Mesendoderm (in vitro differentiated cells): ENCODE data around the gene ARHGDIA.
"Not testable (repeated sequence)": the region's sequence is repeated elsewhere in the genome, so short reads cannot be mapped to it uniquely, and the experiment has no call there.

Experiments used
- DNase-seq: peaks from one replicate; pipeline ENCODE4 v3.0.0; 2013
- H2AK5ac ChIP-seq: 2 replicates; pipeline ENCODE4 v1.6.1; 2013; ENCODE audit warnings: low read length, inconsistent platforms
- H2BK120ac ChIP-seq: 2 replicates; pipeline ENCODE4 v1.6.1; 2013; ENCODE audit warnings: low read depth, mild to moderate bottlenecking, low read length, moderate library complexity, mixed read lengths
- H2BK15ac ChIP-seq: replicated peaks from 2 replicates; pipeline ENCODE4 v1.6.1; 2013; ENCODE audit warnings: low read depth, mild to moderate bottlenecking, moderate library complexity
- H2BK5ac ChIP-seq: 2 replicates; pipeline ENCODE4 v1.6.1; 2013; ENCODE audit warnings: low read length, inconsistent platforms
- H3K18ac ChIP-seq: 2 replicates; pipeline ENCODE4 v1.6.1; 2013; ENCODE audit warnings: mild to moderate bottlenecking, low read length, mixed read lengths
- H3K23ac ChIP-seq: one replicate; pipeline ENCODE4 v1.6.1; 2013; ENCODE audit warnings: low read length
- H3K27ac ChIP-seq: 2 replicates; pipeline ENCODE4 v1.5.1; 2013; ENCODE audit warnings: low read depth, mild to moderate bottlenecking, inconsistent platforms, low read length, moderate library complexity
- H3K27me3 ChIP-seq: 2 replicates; pipeline ENCODE4 v1.6.1; 2013; ENCODE audit warnings: low read length, control low read depth, mild to moderate bottlenecking, inconsistent platforms; ENCODE audit not compliant: insufficient read depth, poor library complexity
- H3K36me3 ChIP-seq: 2 replicates; pipeline ENCODE4 v1.6.1; 2013; ENCODE audit warnings: low read length, inconsistent platforms; ENCODE audit not compliant: control insufficient read depth, insufficient read depth
- H3K4ac ChIP-seq: one replicate; pipeline ENCODE4 v1.6.1; 2013; ENCODE audit warnings: low read depth, mild to moderate bottlenecking, low read length, moderate library complexity
- H3K4me1 ChIP-seq: 2 replicates; pipeline ENCODE4 v1.6.1; 2013; ENCODE audit warnings: low read depth, low read length, inconsistent platforms; ENCODE audit not compliant: control insufficient read depth
- H3K4me2 ChIP-seq: 2 replicates; pipeline ENCODE4 v1.6.1; 2013; ENCODE audit warnings: low read length
- H3K4me3 ChIP-seq: 2 replicates; pipeline ENCODE4 v1.5.1; 2013; ENCODE audit warnings: mild to moderate bottlenecking, low read length
- H3K56ac ChIP-seq: one replicate; pipeline ENCODE4 v1.6.1; 2013; ENCODE audit warnings: low read length
- H3K79me1 ChIP-seq: 2 replicates; pipeline ENCODE4 v1.6.1; 2013; ENCODE audit warnings: low read length, inconsistent platforms
- H3K79me2 ChIP-seq: 2 replicates; pipeline ENCODE4 v1.6.1; 2013; ENCODE audit warnings: mild to moderate bottlenecking, low read length; ENCODE audit not compliant: control insufficient read depth, insufficient read depth
- H3K9ac ChIP-seq: 2 replicates; pipeline ENCODE4 v1.6.1; 2013; ENCODE audit warnings: low read length, inconsistent platforms
- H4K5ac ChIP-seq: one replicate; pipeline ENCODE4 v1.6.1; 2013; ENCODE audit warnings: low read length
- H4K8ac ChIP-seq: one replicate; pipeline ENCODE4 v1.6.1; 2013; ENCODE audit warnings: low read depth, mild to moderate bottlenecking, control low read depth, low read length, moderate library complexity
- WGBS: extraction: QIAGEN DNeasy Blood & Tissue Kit; methylation state at CpG from one replicate; pipeline ENCODE4 v1.1.7; 2013; ENCODE audit warnings: low lambda C conversion rate, missing lambda C conversion rate; ENCODE audit not compliant: insufficient coverage; ENCODE audit errors: extremely low coverage; 5-methylcytosine and 5-hydroxymethylcytosine counted together

The ARHGDIA gene

DNA sequence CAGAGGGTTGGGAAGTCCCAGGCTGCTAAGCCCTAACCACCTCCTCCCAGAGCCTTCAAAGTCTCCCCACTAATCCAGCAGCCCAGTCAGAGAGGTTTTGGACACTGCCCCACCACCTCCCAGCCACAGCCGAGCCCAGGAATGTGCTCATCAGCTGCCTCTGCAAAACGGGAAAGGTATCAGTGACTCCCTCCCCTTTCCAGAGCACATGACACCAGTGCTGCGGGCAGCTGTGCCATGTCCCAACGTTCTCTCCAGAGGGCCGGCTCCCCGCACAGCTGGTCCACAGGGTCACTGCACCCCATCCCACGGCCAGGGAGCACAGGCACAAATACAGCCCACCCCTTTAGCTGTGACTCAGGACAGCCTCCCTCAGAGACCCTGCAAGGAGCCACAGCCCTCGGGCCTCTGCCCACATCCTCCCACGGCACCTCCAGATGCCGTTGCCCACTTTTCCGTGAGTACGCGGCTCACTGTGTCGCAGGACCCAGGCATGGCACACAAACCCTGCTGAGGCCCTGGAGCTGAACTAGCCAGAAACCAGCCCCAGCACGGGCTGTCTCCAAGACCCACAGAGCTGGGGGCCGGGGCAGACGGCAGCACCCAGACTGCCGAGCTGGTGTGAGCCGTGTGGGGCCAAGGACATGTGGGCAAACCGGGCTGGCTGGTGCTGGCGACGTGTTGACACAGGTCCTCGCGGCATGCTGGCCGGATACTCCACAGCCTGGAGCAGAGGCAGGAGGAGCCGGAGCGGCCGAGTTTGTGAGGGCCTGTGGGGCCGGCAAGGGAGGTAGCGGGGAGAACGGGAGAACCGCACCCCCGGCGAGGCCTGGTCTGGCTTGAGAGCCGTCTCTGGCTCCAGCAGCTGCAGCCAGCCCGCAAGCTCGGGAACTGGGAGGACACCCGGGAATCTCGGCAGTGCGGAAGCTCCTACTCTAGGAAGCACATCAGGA, 30.0 kb downstream of the ARHGDIA start:
- Histone ChIP-seq H3K4me3 (no peak overlapping the region), H3K27me3 (no peaks in the 10 kb centered on the region), H3K9ac (no peak overlapping the region), H2BK15ac (no peak overlapping the region), H4K5ac (no peak overlapping the region), H3K36me3 (peaks cover 12% of the 10 kb centered on the region), H2BK120ac (no peak overlapping the region), H3K27ac (no peak overlapping the region), H2BK5ac (no peak overlapping the region), H2AK5ac (no peak overlapping the region), H3K18ac (no peak overlapping the region), H3K4ac (no peak overlapping the region), H3K79me2 (no peaks in the 10 kb centered on the region), H3K56ac (no peak overlapping the region), H3K23ac (no peak overlapping the region), H3K79me1 (no peaks in the 10 kb centered on the region), H4K8ac (no peak overlapping the region), H3K4me1 (no peaks in the 10 kb centered on the region), H3K4me2 (no peak overlapping the region)
- no CpG with 5 or more reads among the region's 40 CpGs for WGBS
- no peak for DNase-seq

DNA sequence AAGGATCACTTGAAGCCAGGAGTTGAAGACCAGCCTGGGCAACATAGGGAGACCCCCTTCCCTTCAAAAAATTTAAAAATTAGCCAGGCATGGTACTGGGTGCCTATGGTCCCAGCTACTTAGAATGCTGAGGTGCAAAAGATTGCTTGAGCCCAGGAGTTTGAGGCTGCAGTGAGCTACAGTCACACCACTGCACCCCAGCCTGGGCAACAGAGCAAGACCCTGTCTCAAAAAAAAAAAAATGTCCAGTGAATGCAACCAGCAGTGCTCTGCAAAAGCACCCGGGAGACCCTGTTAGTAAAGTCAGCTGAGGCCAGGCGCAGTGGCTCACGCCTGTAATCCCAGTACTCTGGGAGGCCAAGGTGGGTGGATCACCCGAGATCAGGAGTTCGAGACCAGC, 31.1 kb downstream of the ARHGDIA start:
- H3K4me1 ChIP-seq, H4K8ac ChIP-seq, H3K4me2 ChIP-seq, H2BK5ac ChIP-seq, H3K18ac ChIP-seq, DNase-seq, H3K79me2 ChIP-seq, H3K4me3 ChIP-seq, H3K27me3 ChIP-seq, H2BK120ac ChIP-seq, H4K5ac ChIP-seq, H3K4ac ChIP-seq, H2AK5ac ChIP-seq, H2BK15ac ChIP-seq, H3K27ac ChIP-seq, H3K79me1 ChIP-seq, H3K36me3 ChIP-seq, H3K56ac ChIP-seq, H3K9ac ChIP-seq, H3K23ac ChIP-seq: not testable (repeated sequence)
- no CpG with 5 or more reads among the region's 5 CpGs for WGBS

DNA sequence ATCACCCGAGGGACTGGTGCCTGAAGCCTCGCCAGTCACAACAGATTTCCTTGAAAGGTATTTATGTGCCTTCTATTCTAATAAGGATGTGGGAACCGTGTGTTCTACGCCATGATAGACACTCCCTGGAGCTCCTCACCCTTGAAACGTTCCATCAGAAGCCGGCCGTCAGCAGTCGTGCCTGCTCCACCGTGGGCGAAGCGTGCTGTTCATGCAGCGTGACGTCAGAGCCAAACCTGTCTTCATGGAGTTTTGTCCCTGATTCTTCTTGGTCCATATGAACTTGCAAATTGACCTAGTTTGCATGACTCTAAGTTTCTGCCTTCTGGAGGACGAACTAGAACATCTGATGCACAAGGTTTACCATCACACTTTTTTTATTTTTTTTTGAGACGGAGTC, 31.8 kb downstream of the ARHGDIA start:
- H3K56ac ChIP-seq: no peak overlapping the region
- no peak overlapping the region for H3K9ac ChIP-seq
- WGBS: no CpG with 5 or more reads among the region's 15 CpGs
- no peak overlapping the region for H3K4me3 ChIP-seq
- no peak overlapping the region for H2BK120ac ChIP-seq
- no peaks in the 10 kb centered on the region for H3K4me1 ChIP-seq
- H3K27ac ChIP-seq: no peak overlapping the region
- H4K5ac ChIP-seq: no peak overlapping the region
- DNase-seq: no peak
- peaks cover 1% of the 10 kb centered on the region for H3K79me1 ChIP-seq
- H3K23ac ChIP-seq: no peak overlapping the region
- H2AK5ac ChIP-seq: no peak overlapping the region
- peaks cover 3% of the 10 kb centered on the region for H3K36me3 ChIP-seq
- H3K18ac ChIP-seq: no peak overlapping the region
- no peak overlapping the region for H3K4me2 ChIP-seq
- H4K8ac ChIP-seq: no peak overlapping the region
- no peak overlapping the region for H2BK5ac ChIP-seq
- H3K27me3 ChIP-seq: no peaks in the 10 kb centered on the region
- H3K4ac ChIP-seq: no peak overlapping the region
- no peaks in the 10 kb centered on the region for H3K79me2 ChIP-seq
- no peak overlapping the region for H2BK15ac ChIP-seq

DNA sequence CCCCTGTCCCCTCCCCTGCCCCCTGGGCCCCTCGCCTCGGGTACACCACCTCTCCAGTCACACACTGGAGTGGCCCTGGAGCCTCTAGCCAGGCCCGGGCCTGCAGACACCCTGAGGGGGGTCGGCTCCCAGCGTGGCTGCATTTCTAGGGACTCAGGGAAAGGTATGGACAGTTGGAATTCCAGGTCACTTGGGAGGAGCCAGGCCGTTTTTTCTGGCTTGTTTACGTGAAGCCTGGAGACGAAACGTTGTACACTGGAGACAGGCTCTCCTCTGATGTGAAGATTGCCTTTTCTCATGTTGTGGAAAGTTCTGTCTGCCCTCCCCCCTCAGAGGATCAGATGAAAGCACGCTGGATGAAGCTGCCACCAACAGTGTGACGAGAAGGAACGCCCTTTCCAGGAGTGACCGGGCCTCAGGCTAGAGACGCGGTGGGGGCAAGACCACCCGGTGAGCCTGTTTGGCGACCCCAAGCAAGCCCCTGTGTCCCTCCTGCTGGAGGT, 32.3 kb downstream of the ARHGDIA start:
- Histone ChIP-seq H3K27ac (no peak overlapping the region), H3K27me3 (no peaks in the 10 kb centered on the region), H3K79me1 (peaks cover 1% of the 10 kb centered on the region), H3K18ac (no peak overlapping the region), H4K8ac (no peak overlapping the region), H2AK5ac (no peak overlapping the region), H3K4ac (no peak overlapping the region), H3K9ac (no peak overlapping the region), H2BK15ac (no peak overlapping the region), H2BK120ac (no peak overlapping the region), H3K79me2 (no peaks in the 10 kb centered on the region), H4K5ac (no peak overlapping the region), H3K23ac (no peak overlapping the region), H3K4me3 (no peak overlapping the region), H2BK5ac (no peak overlapping the region), H3K56ac (no peak overlapping the region), H3K4me1 (no peaks in the 10 kb centered on the region), H3K4me2 (no peak overlapping the region), H3K36me3 (peaks cover 3% of the 10 kb centered on the region)
- no CpG with 5 or more reads among the region's 17 CpGs for WGBS
- no peak for DNase-seq

DNA sequence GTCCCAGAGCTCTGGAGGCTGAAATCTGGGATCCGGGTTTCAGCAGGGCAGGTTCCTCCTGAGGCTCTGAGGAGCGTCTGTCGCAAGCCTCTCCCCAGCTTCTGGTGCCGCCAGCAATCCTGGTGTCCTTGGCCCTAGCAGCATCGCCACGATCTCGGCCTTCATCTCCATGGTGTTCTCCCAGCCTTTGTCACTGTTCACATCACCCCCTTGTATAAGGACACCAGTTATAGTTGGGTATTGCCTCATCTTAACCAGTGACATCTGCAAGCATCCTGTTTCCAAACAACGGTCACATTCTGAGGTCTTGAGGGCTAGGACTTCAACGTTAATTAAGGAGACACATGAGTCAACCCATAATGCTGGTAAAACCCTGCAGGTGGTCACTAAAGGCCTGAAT, 33.5 kb downstream of the ARHGDIA start:
- no peak overlapping the region for H2BK5ac ChIP-seq
- no peak overlapping the region for H3K18ac ChIP-seq
- H2AK5ac ChIP-seq: no peak overlapping the region
- no peak overlapping the region for H2BK15ac ChIP-seq
- H4K8ac ChIP-seq: no peak overlapping the region
- no peak overlapping the region for H3K4ac ChIP-seq
- H3K79me2 ChIP-seq: no peaks in the 10 kb centered on the region
- H3K4me2 ChIP-seq: no peak overlapping the region
- no CpG with 5 or more reads among the region's 9 CpGs for WGBS
- no peak overlapping the region for H3K9ac ChIP-seq
- no peak overlapping the region for H4K5ac ChIP-seq
- no peak for DNase-seq
- no peaks in the 10 kb centered on the region for H3K4me1 ChIP-seq
- H3K4me3 ChIP-seq: no peak overlapping the region
- peaks cover 3% of the 10 kb centered on the region for H3K79me1 ChIP-seq
- H2BK120ac ChIP-seq: no peak overlapping the region
- no peak overlapping the region for H3K56ac ChIP-seq
- H3K27ac ChIP-seq: no peak overlapping the region
- H3K27me3 ChIP-seq: no peaks in the 10 kb centered on the region
- no peak overlapping the region for H3K23ac ChIP-seq
- no peaks in the 10 kb centered on the region for H3K36me3 ChIP-seq
